AG04450 (cell line): Measurements from ENCODE around the gene JMJD1C. TPM values are rescaled to one million over a fixed set of nuclear protein-coding genes. Genes with fewer than 3 reads are reported as not detected.

Experiments used
- CTCF ChIA-PET: fragments of 300-600, 350-600 bp; formaldehyde crosslinking; extraction: SDS; loops from one replicate; lab custom pipeline; 2022; ENCODE audit warnings: antibody characterized with exemption, inconsistent platforms; lab: Charles Lee
- POLR2A ChIA-PET: fragments of 350-600 bp; formaldehyde crosslinking; extraction: SDS; loops from one replicate; lab custom pipeline; 2021; ENCODE audit warnings: antibody characterized with exemption, inconsistent platforms; lab: Yijun Ruan, JAX
- DNase-seq: peaks from one replicate; pipeline ENCODE4 v3.0.0-alpha.2; 2011; ENCODE audit warnings: low read depth, low spot score
- H3K27ac ChIP-seq: one replicate; pipeline ENCODE4 v1.5.1; 2012; ENCODE audit warnings: low read depth, low read length, control low read depth
- H3K27me3 ChIP-seq: one replicate; pipeline ENCODE4 v1.6.0; 2012; ENCODE audit warnings: low read length; ENCODE audit not compliant: control insufficient read depth, insufficient read depth
- H3K4me3 ChIP-seq: 2 replicates; pipeline ENCODE4 v1.5.1; 2011; ENCODE audit warnings: mild to moderate bottlenecking, low read depth, low read length, control low read depth
- H3K9me3 ChIP-seq: 2 replicates; pipeline ENCODE4 v1.5.1; 2012; ENCODE audit warnings: low read length; ENCODE audit not compliant: control insufficient read depth, insufficient read depth
- polyA plus RNA-seq: library from polyadenylated mRNA; depleted of rRNA; stranded (reverse); fragments of >200 nt; gene quantifications from 2 replicates; pipeline ENCODE4 v1.2.3, GENCODE V29; 2011
- TF ChIP-seq, protein P1 (sequence below): IDR thresholded peaks from 2 replicates; pipeline ENCODE4 v1.5.1; 2011; ENCODE audit warnings: low read depth, low read length, control low read depth, inconsistent platforms

Gene JMJD1C
- polyA plus RNA-seq, 1 experiment: 45.0 TPM

DNA sequence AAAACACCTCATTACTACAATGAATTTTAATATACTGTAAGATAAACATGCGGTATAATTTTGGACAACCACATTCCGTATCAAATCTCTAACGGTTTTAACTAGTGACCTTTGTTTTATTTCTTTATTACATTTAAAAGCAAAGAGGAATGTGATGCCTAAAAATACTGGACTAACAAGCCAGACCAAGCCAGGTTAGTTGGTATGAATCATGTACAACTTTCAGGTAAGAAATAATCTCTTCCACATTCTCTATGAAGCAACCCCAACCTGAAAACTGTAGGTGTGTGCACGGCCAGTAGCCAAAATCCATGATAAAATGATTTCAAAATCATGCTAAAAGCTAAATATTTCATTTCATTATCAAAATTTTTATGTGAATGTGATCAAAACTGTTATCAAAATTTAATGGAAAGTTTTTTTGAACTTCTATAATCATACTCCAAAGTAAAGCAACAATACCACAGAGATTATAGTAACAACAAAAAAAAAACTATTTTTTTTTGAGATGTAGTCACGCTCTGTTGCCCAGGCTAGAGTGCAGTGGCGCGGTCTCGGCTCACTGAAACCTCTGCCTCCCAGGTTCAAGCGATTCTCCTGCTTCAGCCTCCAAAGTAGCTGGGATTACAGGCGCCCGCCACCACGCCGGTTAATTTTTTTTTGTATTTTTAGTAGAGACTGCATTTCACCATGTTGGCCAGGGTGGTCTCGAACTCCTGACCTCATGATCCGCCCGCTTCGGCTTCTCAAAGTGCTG lies 205.5 kb downstream of the JMJD1C start:
- H3K4me3 ChIP-seq: no peak overlapping the region
- no peaks in the 10 kb centered on the region for H3K9me3 ChIP-seq
- TF ChIP-seq, protein P1, sequence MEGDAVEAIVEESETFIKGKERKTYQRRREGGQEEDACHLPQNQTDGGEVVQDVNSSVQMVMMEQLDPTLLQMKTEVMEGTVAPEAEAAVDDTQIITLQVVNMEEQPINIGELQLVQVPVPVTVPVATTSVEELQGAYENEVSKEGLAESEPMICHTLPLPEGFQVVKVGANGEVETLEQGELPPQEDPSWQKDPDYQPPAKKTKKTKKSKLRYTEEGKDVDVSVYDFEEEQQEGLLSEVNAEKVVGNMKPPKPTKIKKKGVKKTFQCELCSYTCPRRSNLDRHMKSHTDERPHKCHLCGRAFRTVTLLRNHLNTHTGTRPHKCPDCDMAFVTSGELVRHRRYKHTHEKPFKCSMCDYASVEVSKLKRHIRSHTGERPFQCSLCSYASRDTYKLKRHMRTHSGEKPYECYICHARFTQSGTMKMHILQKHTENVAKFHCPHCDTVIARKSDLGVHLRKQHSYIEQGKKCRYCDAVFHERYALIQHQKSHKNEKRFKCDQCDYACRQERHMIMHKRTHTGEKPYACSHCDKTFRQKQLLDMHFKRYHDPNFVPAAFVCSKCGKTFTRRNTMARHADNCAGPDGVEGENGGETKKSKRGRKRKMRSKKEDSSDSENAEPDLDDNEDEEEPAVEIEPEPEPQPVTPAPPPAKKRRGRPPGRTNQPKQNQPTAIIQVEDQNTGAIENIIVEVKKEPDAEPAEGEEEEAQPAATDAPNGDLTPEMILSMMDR: no peak
- no peaks in the 10 kb centered on the region for H3K27me3 ChIP-seq
- CTCF ChIA-PET: interaction anchor here (1.4 kb wide), 1 partner anchor 93 kb away, joined by 3 read pairs; no protein-coding TSS in a partner anchor
- POLR2A ChIA-PET: no interaction called here
- H3K27ac ChIP-seq: no peak overlapping the region
- DNase-seq: no peak

DNA sequence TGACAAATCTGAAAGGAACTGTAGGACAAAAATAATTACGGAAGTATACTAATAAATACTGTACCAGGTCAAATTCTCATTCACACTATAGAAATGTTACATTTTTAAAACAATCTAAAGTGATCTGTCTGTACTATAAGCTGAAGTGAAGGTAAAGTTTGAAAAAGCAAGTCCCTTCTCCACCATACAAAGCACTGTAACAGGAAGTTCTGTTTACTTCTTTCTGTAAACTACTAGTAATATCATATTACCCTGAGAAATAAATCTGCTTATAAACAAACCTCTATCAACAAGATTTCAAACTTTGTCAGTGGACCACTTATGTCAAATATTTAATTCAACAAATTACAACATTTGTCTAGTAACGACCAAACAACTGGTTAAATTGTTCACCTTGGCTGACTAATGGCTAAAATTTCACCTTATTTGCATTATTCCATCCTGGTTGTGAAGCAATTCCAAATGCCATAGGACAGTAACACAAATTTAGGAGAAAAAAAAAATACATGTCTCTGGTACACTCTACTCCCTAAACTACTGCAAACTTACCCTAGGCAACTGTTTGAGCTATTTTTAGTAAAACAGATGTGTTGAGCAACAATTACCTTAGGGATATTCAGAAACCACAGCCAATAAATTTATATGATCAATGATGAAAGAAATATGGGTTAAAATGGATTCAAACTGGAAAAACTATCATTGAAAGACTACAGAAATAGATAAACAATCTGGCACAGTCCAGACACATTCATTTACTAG lies 206.7 kb downstream of the JMJD1C start:
- no peak for DNase-seq
- CTCF ChIA-PET: interaction anchor here (1.0 to 1.4 kb wide), 2 partner anchors 92 to 461 kb away, joined by 3 read pairs; no protein-coding TSS in a partner anchor
- no peaks in the 10 kb centered on the region for H3K27me3 ChIP-seq
- no peak overlapping the region for H3K27ac ChIP-seq
- TF ChIP-seq, protein P1: no peak
- POLR2A ChIA-PET: interaction anchor here (0.9 kb wide), 1 partner anchor 23 kb away, joined by 3 read pairs; no protein-coding TSS in a partner anchor
- H3K4me3 ChIP-seq: no peak overlapping the region
- no peaks in the 10 kb centered on the region for H3K9me3 ChIP-seq

DNA sequence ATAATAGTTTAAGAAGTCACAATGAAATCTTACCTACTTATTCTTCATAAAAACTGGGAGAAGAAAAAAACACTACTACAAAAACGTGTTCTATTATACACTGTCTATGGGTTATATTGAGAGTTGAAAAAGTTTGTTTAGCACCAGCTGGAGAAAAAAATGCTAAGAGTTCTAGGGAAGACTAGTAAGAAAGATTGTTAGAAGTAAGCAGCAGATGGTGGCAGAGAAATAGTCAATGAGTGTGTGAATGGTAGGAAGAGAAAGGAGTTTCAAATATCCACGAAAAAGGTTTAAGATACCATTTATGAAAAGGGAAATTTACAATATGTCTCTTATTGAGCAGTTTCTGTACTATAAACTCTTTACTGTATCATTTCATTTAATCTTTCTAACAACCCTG lies 208.0 kb downstream of the JMJD1C start:
- Histone ChIP-seq H3K27ac (no peak overlapping the region), H3K9me3 (no peaks in the 10 kb centered on the region), H3K4me3 (no peak overlapping the region), H3K27me3 (no peaks in the 10 kb centered on the region)
- DNase-seq: no peak
- ChIA-PET CTCF (no interaction called here), POLR2A (no interaction called here)
- TF ChIP-seq, protein P1: no peak

DNA sequence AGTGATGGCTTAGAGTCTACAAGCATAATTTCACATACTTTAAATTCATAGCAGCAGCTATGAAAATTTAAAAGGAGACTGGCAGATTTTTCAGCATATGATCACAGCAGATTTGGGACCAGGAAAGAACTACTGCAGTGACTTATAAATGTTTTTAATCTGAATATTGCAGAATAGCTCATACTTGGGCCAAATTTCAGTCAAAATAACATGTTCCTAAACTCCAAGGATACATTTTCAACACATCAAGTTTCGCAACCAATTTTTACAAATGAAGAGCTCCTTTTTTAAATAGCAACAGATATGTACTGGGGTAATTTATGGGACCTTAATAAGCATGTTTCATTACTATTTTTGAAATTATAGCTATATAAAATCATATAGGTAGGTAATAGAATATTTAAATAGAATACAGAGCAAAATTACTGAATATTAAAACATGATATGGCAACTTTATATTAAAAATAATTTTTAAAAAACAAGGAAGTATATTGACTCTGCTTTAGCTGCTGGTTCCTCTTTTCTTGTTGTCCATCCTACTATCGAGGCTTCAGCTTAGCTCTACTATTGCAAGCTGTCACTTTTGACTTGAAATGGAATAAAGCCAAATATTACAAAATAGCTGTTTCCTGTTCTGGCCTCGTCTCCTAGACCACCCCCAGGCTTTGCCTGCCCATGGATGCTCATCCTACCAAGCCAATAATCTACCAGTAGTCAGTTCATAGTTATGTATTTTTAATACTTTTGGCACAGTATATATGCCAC lies 209.6 kb downstream of the JMJD1C start:
- ChIA-PET POLR2A (interaction anchor here (0.5 kb wide), 1 partner anchor 9 kb away, joined by 5 read pairs; no protein-coding TSS in a partner anchor), CTCF (interaction anchor here (0.6 to 3.0 kb wide), 5 partner anchors 11 to 513 kb away, joined by 3 to 13 read pairs (median 4); no protein-coding TSS in a partner anchor)
- TF ChIP-seq, protein P1: no peak
- no peaks in the 10 kb centered on the region for H3K9me3 ChIP-seq
- no peak for DNase-seq
- H3K27ac ChIP-seq: no peak overlapping the region
- H3K27me3 ChIP-seq: no peaks in the 10 kb centered on the region
- no peak overlapping the region for H3K4me3 ChIP-seq
